A673 (cell line): ENCODE measurements around the gene RARRES2. TPM values are rescaled to one million over a fixed set of nuclear protein-coding genes. Genes with fewer than 3 reads are reported as not detected.
A peak's percentile ranks its signal among the peaks of the same experiment; 100 is the strongest.

Source experiments
- BruUV-seq: library from RNA; stranded (reverse); fragments of 400-500 nt; replicated peaks from 2 replicates; lab custom pipeline; 2021; lab: Mats Ljungman, UMichigan
- CTCF ChIA-PET: fragments of 300-600 bp; sonication (Branson Sonifier 250); formaldehyde crosslinking; loops from one replicate; lab custom pipeline; 2022; ENCODE audit warnings: antibody characterized with exemption; lab: Charles Lee
- POLR2A ChIA-PET: fragments of 300-600 bp; sonication (Branson Sonifier 250); formaldehyde crosslinking; loops from one replicate; lab custom pipeline; 2022; ENCODE audit warnings: antibody characterized with exemption; ENCODE audit not compliant: low non-redundant PET; lab: Charles Lee
- DNase-seq: peaks from one replicate; pipeline ENCODE4 v3.0.0-alpha.2; 2015; ENCODE audit warnings: low spot score
- H3K27ac ChIP-seq: fragments of 200-600 bp; sonication (generic); 2 replicates; pipeline ENCODE4 v1.5.1; 2016; ENCODE audit warnings: mixed run types, low read depth, mild to moderate bottlenecking, mixed read lengths, antibody characterized with exemption, low read length; ENCODE audit not compliant: poor library complexity, severe bottlenecking
- H3K27me3 ChIP-seq: fragments of 200-600 bp; sonication (generic); replicated peaks from 2 replicates; pipeline ENCODE4 v1.6.1; 2017; ENCODE audit warnings: mixed run types, low read depth, mild to moderate bottlenecking, mixed read lengths, antibody characterized with exemption, low read length; ENCODE audit not compliant: insufficient read depth, poor library complexity
- H3K36me3 ChIP-seq: fragments of 200-600 bp; sonication (generic); 2 replicates; pipeline ENCODE4 v1.6.1; 2016; ENCODE audit warnings: mixed run types, mild to moderate bottlenecking, mixed read lengths, antibody characterized with exemption, low read length; ENCODE audit not compliant: insufficient read depth, poor library complexity, severe bottlenecking
- H3K4me1 ChIP-seq: fragments of 200-600 bp; sonication (generic); 2 replicates; pipeline ENCODE4 v1.6.1; 2017; ENCODE audit warnings: mixed run types, mild to moderate bottlenecking, mixed read lengths, antibody characterized with exemption, low read length; ENCODE audit not compliant: insufficient read depth, poor library complexity, severe bottlenecking
- H3K4me3 ChIP-seq: fragments of 200-600 bp; sonication (generic); 2 replicates; pipeline ENCODE4 v1.5.1; 2016; ENCODE audit warnings: low read depth, mixed run types, mild to moderate bottlenecking, mixed read lengths, low read length; ENCODE audit not compliant: poor library complexity, severe bottlenecking
- H3K9me3 ChIP-seq: fragments of 200-600 bp; sonication (generic); 2 replicates; pipeline ENCODE4 v1.6.1; 2016; ENCODE audit warnings: mixed run types, low read depth, mild to moderate bottlenecking, mixed read lengths, antibody characterized with exemption, low read length; ENCODE audit not compliant: poor library complexity, severe bottlenecking
- CTCF ChIP-seq: fragments of 300-800, 200-600 bp; sonication (generic); conservative IDR thresholded peaks from 2 replicates; pipeline ENCODE4 v1.5.1; 2017; ENCODE audit warnings: low read depth, mild to moderate bottlenecking, antibody characterized with exemption, low read length, moderate library complexity, mixed read lengths
- EZH2 ChIP-seq: fragments of 200-600 bp; sonication (generic); IDR thresholded peaks from 2 replicates; pipeline ENCODE4 v1.6.1; 2017; ENCODE audit warnings: borderline replicate concordance, low read depth, mild to moderate bottlenecking, mixed read lengths, antibody characterized with exemption, low read length; ENCODE audit not compliant: poor library complexity, severe bottlenecking
- intact Hi-C: fragments of 100-400 bp; cut with micrococcal nuclease; formaldehyde crosslinking; loops from one replicate; pipeline ENCODE4 v1.10.0; 2022; ENCODE audit not compliant: unreplicated experiment
- total RNA-seq: library from RNA; stranded (reverse); gene quantifications from 2 replicates; pipeline ENCODE4 v1.2.3, GENCODE V29; 2021

Gene RARRES2
- total RNA-seq, 1 experiment from 2014 or later: not detected

GRCh38 chr7:150322833-150323681 is 18.4 kb downstream of the RARRES2 start, which contains the start of the genes ACTR3C and LRRC61:
ACTR3C (minus strand) TSS chr7:150323545; CDS start chr7:150295296, 28,249 bp downstream.
LRRC61 (plus strand) TSS chr7:150323355; CDS start chr7:150336862, 13,507 bp downstream.
- intact Hi-C loops: no loop called here
- TF ChIP-seq EZH2 (no peak), CTCF (0 out of 2 replicates have a peak, but pooled peaks have one; percentile 8)
- Histone ChIP-seq H3K36me3 (peaks cover 22% of the 10 kb centered on the region), H3K27me3 (no peaks in the 10 kb centered on the region), H3K4me3 (peak within 1 kb of the TSS; percentile 87), H3K9me3 (no peaks in the 10 kb centered on the region), H3K4me1 (peaks cover 14% of the 10 kb centered on the region), H3K27ac (peak within 1 kb of the TSS; percentile 91)
- POLR2A ChIA-PET: no interaction called here
- CTCF ChIA-PET: no interaction called here
- DNase-seq: peak; percentile 73
- BruUV-seq: TSS peak; percentile 78

- peaks cover 21% of the 10 kb centered on the region for H3K4me1 ChIP-seq
- H3K36me3 ChIP-seq: peaks cover 16% of the 10 kb centered on the region
- intact Hi-C loops: no loop called here
- ChIA-PET CTCF (no interaction called here), POLR2A (no interaction called here)
- BruUV-seq: no TSS peak
- no peaks in the 10 kb centered on the region for H3K9me3 ChIP-seq
- DNase-seq: peak; percentile 67
- peak overlapping the region; percentile 87 for H3K4me3 ChIP-seq
- no peaks in the 10 kb centered on the region for H3K27me3 ChIP-seq
- H3K27ac ChIP-seq: peak overlapping the region; percentile 91
- TF ChIP-seq EZH2 (no peak), CTCF (no peak)
These were observed 19.2 kb downstream of the RARRES2 start for GRCh38 chr7:150322114-150322832.

GRCh38 chr7:150321788-150322113 is 19.7 kb downstream of the RARRES2 start:
- H3K27ac ChIP-seq: peak overlapping the region; percentile 91
- no peaks in the 10 kb centered on the region for H3K27me3 ChIP-seq
- TF ChIP-seq CTCF: no peak
- no peak for TF ChIP-seq EZH2
- no peak overlapping the region for H3K4me3 ChIP-seq
- ChIA-PET POLR2A (no interaction called here), CTCF (interaction anchor here (0.6 kb wide), 1 partner anchor 33 kb away, joined by 8 read pairs; no protein-coding TSS in a partner anchor)
- intact Hi-C loops: no loop called here
- H3K9me3 ChIP-seq: no peaks in the 10 kb centered on the region
- DNase-seq: no peak
- peaks cover 11% of the 10 kb centered on the region for H3K36me3 ChIP-seq
- H3K4me1 ChIP-seq: peaks cover 23% of the 10 kb centered on the region
- BruUV-seq: no TSS peak
